HepG2 (cell line): Measurements from ENCODE around the gene NREP. TPM values are rescaled to one million over a fixed set of nuclear protein-coding genes. Genes with fewer than 3 reads are reported as not detected.

Source experiments
- ARID3A ChIP-seq: IDR thresholded peaks from 2 replicates; pipeline ENCODE4 v1.6.1; 2012; ENCODE audit warnings: low read depth, low read length, improper control_type of control experiment
- CEBPG ChIP-seq: IDR thresholded peaks from 2 replicates; pipeline ENCODE4 v1.6.1; 2016
- ELF1 ChIP-seq: sonication (generic); formaldehyde crosslinking; IDR thresholded peaks from 2 replicates; pipeline ENCODE4 v1.4.0; 2020; ENCODE audit warnings: missing genetic modification reagents
- EP300 ChIP-seq, 3 experiments: sonication (generic) in 1 of 3; formaldehyde crosslinking in 1 of 3; IDR thresholded peaks; 2 replicates each; pipeline versions ENCODE4 v1.5.1 to v1.6.1; 2011 to 2020; ENCODE audit warnings: low read depth in 2 of 3, low read length in 2 of 3, borderline replicate concordance in 1 of 3, improper control_type of control experiment in 1 of 3, mild to moderate bottlenecking in 1 of 3, missing genetic modification reagents in 1 of 3, moderate library complexity in 1 of 3
- HOXA5 ChIP-seq: sonication (generic); formaldehyde crosslinking; IDR thresholded peaks from 2 replicates; pipeline ENCODE4 v1.4.0; 2020; ENCODE audit warnings: missing genetic modification reagents
- KAT7 ChIP-seq: IDR thresholded peaks from 2 replicates; pipeline ENCODE4 v1.6.1; 2018; ENCODE audit warnings: borderline replicate concordance, missing compliant biosample characterization
- MAFF ChIP-seq: IDR thresholded peaks from 2 replicates; pipeline ENCODE4 v1.6.1; 2011; ENCODE audit warnings: low read depth, low read length, improper control_type of control experiment
- MEIS2 ChIP-seq: sonication (generic); formaldehyde crosslinking; IDR thresholded peaks from 2 replicates; pipeline ENCODE4 v1.9.0; 2021; ENCODE audit warnings: mild to moderate bottlenecking, missing genetic modification reagents
- NR2C2 ChIP-seq: sonication (generic); formaldehyde crosslinking; IDR thresholded peaks from 2 replicates; pipeline ENCODE4 v1.4.0; 2020; ENCODE audit warnings: missing genetic modification reagents, mild to moderate bottlenecking, moderate library complexity, borderline replicate concordance
- ONECUT2 ChIP-seq: sonication (generic); formaldehyde crosslinking; IDR thresholded peaks from 2 replicates; pipeline ENCODE4 v1.4.0; 2020; ENCODE audit warnings: missing genetic modification reagents
- PHF21A ChIP-seq: sonication (generic); formaldehyde crosslinking; IDR thresholded peaks from 2 replicates; pipeline ENCODE4 v1.5.0; 2020; ENCODE audit warnings: mild to moderate bottlenecking, missing genetic modification reagents
- SAP130 ChIP-seq: IDR thresholded peaks from 2 replicates; pipeline ENCODE4 v1.6.1; 2016; ENCODE audit warnings: low read depth
- SOX13 ChIP-seq, 3 experiments: fragments of 450-650 bp in 1 of 3; sonication (generic) in 1 of 3; formaldehyde crosslinking in 1 of 3; IDR thresholded peaks in 2 of 3; conservative IDR thresholded peaks in 1 of 3; 2 replicates each; pipeline versions ENCODE4 v1.5.0 to v1.6.1; 2016 to 2020; ENCODE audit warnings: antibody characterized with exemption in 1 of 3, mild to moderate bottlenecking in 1 of 3, missing compliant biosample characterization in 1 of 3, missing genetic modification reagents in 1 of 3, moderate library complexity in 1 of 3
- TCF7 ChIP-seq: sonication (generic); IDR thresholded peaks from 2 replicates; pipeline ENCODE4 v1.6.1; 2016; ENCODE audit warnings: antibody characterized with exemption, low read depth
- ZBTB33 ChIP-seq: sonication (generic); formaldehyde crosslinking; IDR thresholded peaks from 2 replicates; pipeline ENCODE4 v1.4.0; 2020; ENCODE audit warnings: missing genetic modification reagents
- ZBTB42 ChIP-seq: sonication (generic); formaldehyde crosslinking; IDR thresholded peaks from 2 replicates; pipeline ENCODE4 v1.5.0; 2020; ENCODE audit warnings: mild to moderate bottlenecking, missing genetic modification reagents
- ZHX2 ChIP-seq, 2 experiments: sonication (generic) in 1 of 2; formaldehyde crosslinking in 1 of 2; IDR thresholded peaks; 2 replicates each; pipeline versions ENCODE4 v1.6.1 to v1.9.0; 2014 to 2022; ENCODE audit warnings: antibody characterized with exemption in 1 of 2, borderline replicate concordance in 1 of 2, inconsistent platforms in 1 of 2, low read depth in 1 of 2, missing genetic modification reagents in 1 of 2
- ZNF343 ChIP-seq: sonication (generic); formaldehyde crosslinking; IDR thresholded peaks from 2 replicates; pipeline ENCODE4 v1.4.0; 2020; ENCODE audit warnings: mild to moderate bottlenecking, missing genetic modification reagents
- ZNF652 ChIP-seq: IDR thresholded peaks from 2 replicates; pipeline ENCODE4 v1.6.1; 2016; ENCODE audit warnings: low read depth, borderline replicate concordance
- polyA plus RNA-seq, 8 experiments: library from polyadenylated mRNA; depleted of rRNA in 3 of 8; stranded (reverse) in 7 of 8; unstranded in 1 of 8; fragments of >200 nt; fragmentation: Illumina TruSeq in 4 of 8; extraction: Trizol in 4 of 8; gene quantifications; 2 replicates each; pipeline versions ENCODE4 v1.2.1 to v1.2.3, GENCODE V29; 2011 to 2016; ENCODE audit warnings: low read depth in 4 of 8, missing spikeins in 1 of 8, mixed read lengths in 1 of 8; ENCODE audit not compliant: insufficient read depth in 1 of 8
- total RNA-seq, 5 experiments: library from RNA; depleted of rRNA; stranded (reverse); fragments of >200 nt; fragmentation: Illumina TruSeq; extraction: Trizol; gene quantifications; 2 replicates each; pipeline ENCODE4 v1.2.3, GENCODE V29; 2016; ENCODE audit warnings: low read depth in 1 of 5

The NREP gene
- total and polyA plus RNA-seq, 2 of the 13 experiments (the other 11 are each of a cell fraction or from before 2014, with no cell fraction given) = 40.5 to 102 TPM

- TF ChIP-seq ELF1 (CRISPR knock-in tag) (peak; percentile 16; the same call in 1 of the 2 replicates), MAFF (no peak), EP300 (IDR thresholded peaks at IDR 0.05; ENCODE audit: low read depth in 2 of 2, low read length in 2 of 2) (peak in 1 of 2 experiments; percentile 89; a peak in 2 of 4 replicates), EP300 (CRISPR knock-in tag; IDR thresholded peaks at IDR 0.05; ENCODE audit: borderline replicate concordance) (peak; percentile 77; the same call in 1 of the 2 replicates), NR2C2 (CRISPR knock-in tag) (peak; percentile 83), ONECUT2 (CRISPR knock-in tag) (no peak), ZBTB42 (CRISPR knock-in tag) (no peak), SOX13 (IDR thresholded peaks at IDR 0.05) (no peak), SOX13 (CRISPR knock-in tag; conservative IDR thresholded peaks at IDR 0.05 in 1 of 2, IDR thresholded peaks at IDR 0.05 in 1 of 2) (peak in 1 of 2 experiments; percentile 78; a peak in 2 of 4 replicates), CEBPG (CRISPR knock-in tag) (peak; percentile 70), HOXA5 (peak; percentile 56; the same call in 1 of the 2 replicates), ARID3A (peak; percentile 92), ZNF343 (CRISPR knock-in tag) (peak; percentile 69; the same call in 1 of the 2 replicates), ZNF652 (CRISPR knock-in tag) (no peak; the same call in 1 of the 2 replicates), MEIS2 (0 out of 2 replicates have a peak, but pooled peaks have one; percentile 26), TCF7 (peak; percentile 59), ZBTB33 (peak; percentile 72), KAT7 (CRISPR knock-in tag) (no peak; the same call in 1 of the 2 replicates), ZHX2 (IDR thresholded peaks at IDR 0.05; ENCODE audit: low read depth) (no peak), ZHX2 (CRISPR knock-in tag; IDR thresholded peaks at IDR 0.05; ENCODE audit: borderline replicate concordance) (no peak), PHF21A (CRISPR knock-in tag) (peak; percentile 70; the same call in 1 of the 2 replicates), SAP130 (CRISPR knock-in tag) (peak; percentile 79)
Observed at GRCh38 chr5:111730659-111731382, 26.2 kb downstream of the NREP start (continued).
